Thyroid gland (tissue), 4 donors: Measurements from ENCODE around the gene CROCC2. TPM values are rescaled to one million over a fixed set of nuclear protein-coding genes. Genes with fewer than 3 reads are reported as not detected.
A peak's percentile ranks its signal among the peaks of the same experiment; 100 is the strongest.

Experiments
- DNase-seq, 2 donors: peaks; one replicate each; pipeline ENCODE4 v3.0.0-alpha.2; 2019
- H3K27ac ChIP-seq, 3 donors: fragments of 200-600 bp; sonication (generic); 1 replicate in 2 of 3; 2 replicates in 1 of 3; pipeline ENCODE4 v1.5.1; 2016 to 2019; ENCODE audit warnings: mild to moderate bottlenecking in 1 of 3, moderate library complexity in 1 of 3
- H3K27me3 ChIP-seq: fragments of 200-600 bp; sonication (generic); one replicate; pipeline ENCODE4 v1.5.1; 2019
- H3K36me3 ChIP-seq, 2 donors: fragments of 200-600 bp; sonication (generic); one replicate each; pipeline ENCODE4 v1.5.1; 2016 to 2019
- H3K4me1 ChIP-seq, 2 donors: fragments of 200-600 bp; sonication (generic); one replicate each; pipeline ENCODE4 v1.5.1; 2017 to 2019
- H3K4me3 ChIP-seq, 3 donors: fragments of 200-600 bp; sonication (generic); replicated peaks in 1 of 3; 1 replicate in 2 of 3; 2 replicates in 1 of 3; pipeline ENCODE4 v1.5.1; 2016; ENCODE audit warnings: mild to moderate bottlenecking in 1 of 3
- H3K9me3 ChIP-seq: fragments of 200-600 bp; sonication (generic); one replicate; pipeline ENCODE4 v1.5.1; 2017
- POLR2A ChIP-seq, 2 donors: fragments of 450-650 bp; IDR thresholded peaks; one replicate each; pipeline ENCODE4 v1.6.1; 2017; ENCODE audit warnings: antibody characterized with exemption in 2 of 2, mild to moderate bottlenecking in 2 of 2, moderate library complexity in 1 of 2
- WGBS, 2 donors: methylation state at CpG; one replicate each; pipeline ENCODE4 v1.1.5; 2017; 5-methylcytosine and 5-hydroxymethylcytosine counted together
- intact Hi-C: fragments of 100-400 bp; cut with DNase I; formaldehyde crosslinking; loops from one replicate; pipeline ENCODE4 v1.15.1; 2023
- total RNA-seq, 4 donors: library from RNA; depleted of rRNA; stranded (reverse); fragments of >200 nt; gene quantifications; one replicate each; pipeline ENCODE4 v1.2.3, GENCODE V29; 2016
- TF ChIP-seq, protein P1 (sequence below), 6 experiments: fragments of 200-600 bp in 3 of 6; fragments of 450-650 bp in 3 of 6; sonication (generic) in 3 of 6; IDR thresholded peaks; one replicate each; pipeline ENCODE4 v1.5.1; 2016 to 2019; ENCODE audit warnings: antibody characterized with exemption in 6 of 6, mild to moderate bottlenecking in 2 of 6, inconsistent platforms in 1 of 6, moderate library complexity in 1 of 6

The CROCC2 gene
- total RNA-seq, 4 donors from 2014 or later, result not detected

DNA sequence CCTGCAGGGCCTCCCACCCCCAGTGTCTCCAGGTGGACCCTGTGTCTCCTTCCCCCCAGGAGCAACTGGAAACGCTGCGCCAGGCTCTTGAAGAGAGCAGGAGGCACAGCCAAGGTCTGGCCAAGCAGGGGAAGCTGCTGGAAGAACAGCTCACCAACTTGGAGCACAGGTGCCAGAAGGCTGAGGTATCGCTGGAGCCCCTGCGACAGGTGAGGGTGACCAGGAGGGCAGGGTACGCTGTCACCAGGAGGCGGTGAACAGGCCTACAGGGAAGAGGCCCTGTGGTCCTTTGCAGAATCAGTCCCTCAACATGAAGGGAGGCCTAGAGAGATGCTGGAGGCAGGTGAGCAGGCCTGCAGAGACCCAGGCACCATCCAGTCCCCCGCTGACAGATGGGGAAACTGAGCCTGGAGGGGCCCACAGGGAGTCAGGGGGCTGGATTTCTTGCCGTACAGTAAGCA lies 76.7 kb downstream of the CROCC2 start:
- Histone ChIP-seq H3K27ac (no peak overlapping the region), H3K4me1 (peaks cover 11 to 34% of the 10 kb centered on the region in 2 donors), H3K4me3 (no peak overlapping the region), H3K9me3 (no peaks in the 10 kb centered on the region), H3K36me3 (no peaks in the 10 kb centered on the region), H3K27me3 (no peaks in the 10 kb centered on the region)
- TF ChIP-seq POLR2A (IDR thresholded peaks at IDR 0.05), result no peak
- TF ChIP-seq, protein P1, sequence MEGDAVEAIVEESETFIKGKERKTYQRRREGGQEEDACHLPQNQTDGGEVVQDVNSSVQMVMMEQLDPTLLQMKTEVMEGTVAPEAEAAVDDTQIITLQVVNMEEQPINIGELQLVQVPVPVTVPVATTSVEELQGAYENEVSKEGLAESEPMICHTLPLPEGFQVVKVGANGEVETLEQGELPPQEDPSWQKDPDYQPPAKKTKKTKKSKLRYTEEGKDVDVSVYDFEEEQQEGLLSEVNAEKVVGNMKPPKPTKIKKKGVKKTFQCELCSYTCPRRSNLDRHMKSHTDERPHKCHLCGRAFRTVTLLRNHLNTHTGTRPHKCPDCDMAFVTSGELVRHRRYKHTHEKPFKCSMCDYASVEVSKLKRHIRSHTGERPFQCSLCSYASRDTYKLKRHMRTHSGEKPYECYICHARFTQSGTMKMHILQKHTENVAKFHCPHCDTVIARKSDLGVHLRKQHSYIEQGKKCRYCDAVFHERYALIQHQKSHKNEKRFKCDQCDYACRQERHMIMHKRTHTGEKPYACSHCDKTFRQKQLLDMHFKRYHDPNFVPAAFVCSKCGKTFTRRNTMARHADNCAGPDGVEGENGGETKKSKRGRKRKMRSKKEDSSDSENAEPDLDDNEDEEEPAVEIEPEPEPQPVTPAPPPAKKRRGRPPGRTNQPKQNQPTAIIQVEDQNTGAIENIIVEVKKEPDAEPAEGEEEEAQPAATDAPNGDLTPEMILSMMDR (IDR thresholded peaks at IDR 0.05), result no peak
- WGBS, 2 donors, result 87 to 93% methylated on average over 8 of the region's 8 CpGs
- intact Hi-C loops, result no loop called here
- peak in 1 of 2 donors; percentile 1 for DNase-seq

DNA sequence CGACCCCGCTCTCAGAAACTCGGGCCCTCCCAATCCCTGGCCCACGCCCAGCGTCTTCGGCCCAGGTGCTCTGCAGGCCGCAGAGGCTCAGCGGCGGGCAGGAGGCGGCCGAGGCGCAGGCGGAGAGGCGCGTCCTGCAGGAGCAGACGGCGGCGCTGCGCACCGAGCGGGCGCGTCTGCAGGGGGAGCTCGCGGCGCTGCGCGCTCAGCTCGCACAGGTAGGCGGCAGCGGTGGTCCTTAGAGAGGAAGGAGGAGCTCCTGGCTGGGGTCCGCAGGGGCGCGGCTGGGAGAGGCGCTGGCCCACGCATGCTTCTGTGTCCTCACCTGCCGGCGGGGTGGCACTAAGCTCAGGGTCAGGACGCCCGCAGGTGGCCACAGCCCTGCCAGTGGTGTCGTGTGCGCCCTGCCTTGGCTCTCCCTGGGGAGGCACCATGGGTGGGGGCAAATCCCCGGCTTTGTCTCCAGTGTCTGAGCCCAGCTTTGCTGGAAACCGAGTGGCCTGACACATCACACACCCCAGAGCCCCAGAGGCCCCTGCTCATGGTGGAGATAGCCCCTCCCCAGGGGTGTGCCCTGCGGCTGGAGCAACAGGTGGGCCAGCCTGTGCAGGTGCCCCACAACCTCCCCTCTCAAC lies 77.3 kb downstream of the CROCC2 start:
- intact Hi-C loops, result no loop called here
- Histone ChIP-seq H3K27ac (no peak overlapping the region), H3K4me3 (no peak overlapping the region), H3K36me3 (no peaks in the 10 kb centered on the region), H3K9me3 (no peaks in the 10 kb centered on the region), H3K4me1 (peaks cover 12 to 40% of the 10 kb centered on the region in 2 donors), H3K27me3 (no peaks in the 10 kb centered on the region)
- DNase-seq, result peak; percentile 68 to 70
- 31% methylated on average over 14 to 26 of the region's 45 CpGs for WGBS, 2 donors
- no peak for TF ChIP-seq POLR2A (IDR thresholded peaks at IDR 0.05)
- TF ChIP-seq, protein P1 (IDR thresholded peaks at IDR 0.05), result peak; percentile 41 to 85 (median 77)

DNA sequence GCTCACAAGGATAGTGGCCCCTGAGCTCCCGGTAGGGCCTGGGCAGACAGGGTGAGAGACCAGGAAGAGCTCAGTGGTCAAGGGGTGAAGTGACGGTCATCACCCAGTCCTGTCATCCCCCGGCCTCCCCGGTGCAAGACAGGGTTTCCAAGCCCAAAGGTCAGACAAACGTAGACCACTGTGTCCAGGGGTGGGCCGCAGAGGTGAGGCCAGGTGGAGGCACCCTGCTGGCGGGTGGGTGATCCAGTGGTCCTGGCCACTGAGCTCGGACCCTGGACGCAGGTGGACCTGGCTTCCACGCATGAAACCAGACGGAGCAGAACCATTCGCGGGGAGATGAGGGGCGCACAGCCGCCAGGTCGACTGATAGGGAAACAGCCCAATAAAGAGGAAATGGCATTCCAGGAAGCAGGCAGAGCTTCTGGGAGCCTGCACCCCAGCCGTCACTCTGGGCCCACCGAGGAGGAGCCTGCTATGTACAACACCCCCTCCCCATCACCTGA lies 77.9 kb downstream of the CROCC2 start:
- Histone ChIP-seq H3K27me3 (no peaks in the 10 kb centered on the region), H3K36me3 (no peaks in the 10 kb centered on the region), H3K4me1 (peaks cover 12 to 45% of the 10 kb centered on the region in 2 donors), H3K9me3 (no peaks in the 10 kb centered on the region), H3K27ac (no peak overlapping the region), H3K4me3 (no peak overlapping the region)
- intact Hi-C loops, result no loop called here
- 75 to 80% methylated on average over 12 to 16 of the region's 18 CpGs for WGBS, 2 donors
- TF ChIP-seq, protein P1 (IDR thresholded peaks at IDR 0.05), result no peak
- TF ChIP-seq POLR2A (IDR thresholded peaks at IDR 0.05), result no peak
- DNase-seq, result peak in 1 of 2 donors; percentile 12

DNA sequence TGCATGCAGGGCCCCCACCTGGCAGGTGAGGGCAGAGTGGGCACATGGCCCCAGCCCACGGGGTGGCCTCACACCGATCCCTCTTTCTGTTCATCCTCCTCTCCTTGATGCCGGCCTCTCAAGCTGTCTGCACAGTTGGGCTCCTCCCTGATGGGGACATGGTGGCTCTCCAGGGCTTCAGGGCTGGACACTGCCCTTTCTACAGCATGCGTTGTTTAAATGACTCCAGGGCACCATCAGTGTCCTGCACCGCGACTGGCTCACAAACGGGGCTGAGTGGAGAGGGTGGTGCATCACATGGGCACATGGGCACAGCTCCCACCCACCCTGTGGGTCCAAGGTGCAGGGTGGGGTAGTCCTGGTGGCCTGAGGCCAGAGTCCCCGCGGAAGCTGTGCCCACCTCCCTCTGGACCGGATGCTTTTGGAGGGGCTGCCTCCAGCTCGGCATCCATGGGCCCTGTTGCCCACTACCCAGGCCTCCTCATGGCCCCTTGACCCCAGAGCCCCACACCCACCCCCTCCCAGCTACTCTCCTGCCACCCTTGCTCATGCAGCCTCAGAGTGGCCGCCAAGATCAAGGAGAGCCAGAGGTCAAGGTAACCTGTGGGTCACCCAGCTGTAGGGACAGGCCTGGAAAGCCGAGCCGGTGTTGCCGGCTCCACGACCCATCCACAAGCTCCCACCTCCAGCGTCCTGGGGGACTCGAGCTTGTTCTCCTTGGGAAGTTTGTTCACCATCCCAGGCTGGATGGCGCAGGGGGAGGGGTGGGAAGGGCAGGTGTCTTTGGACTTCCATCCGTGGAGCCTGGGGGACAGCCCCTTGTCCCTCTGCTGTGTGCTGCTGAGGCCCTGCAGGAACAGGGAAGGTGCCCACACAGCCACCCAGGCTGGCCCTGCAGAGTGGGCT lies 80.0 kb downstream of the CROCC2 start:
- Histone ChIP-seq H3K4me3 (no peak overlapping the region), H3K27ac (peak overlapping the region in 1 of 3 donors; percentile 3), H3K9me3 (no peaks in the 10 kb centered on the region), H3K27me3 (no peaks in the 10 kb centered on the region), H3K4me1 (peaks cover 12 to 62% of the 10 kb centered on the region in 2 donors), H3K36me3 (no peaks in the 10 kb centered on the region)
- peak in 1 of 2 donors; percentile 3 for DNase-seq
- WGBS, 2 donors, result 90% methylated on average over 12 to 17 of the region's 20 CpGs
- TF ChIP-seq, protein P1 (IDR thresholded peaks at IDR 0.05), result no peak
- no peak for TF ChIP-seq POLR2A (IDR thresholded peaks at IDR 0.05)
- intact Hi-C loops, result no loop called here
